HS-5 (cell line): Measurements from ENCODE around the gene ACD.

Experiments
- DNase-seq: peaks from one replicate; pipeline ENCODE4 v3.0.0-alpha.2; 2012; ENCODE audit warnings: low read depth

The ACD gene

DNA sequence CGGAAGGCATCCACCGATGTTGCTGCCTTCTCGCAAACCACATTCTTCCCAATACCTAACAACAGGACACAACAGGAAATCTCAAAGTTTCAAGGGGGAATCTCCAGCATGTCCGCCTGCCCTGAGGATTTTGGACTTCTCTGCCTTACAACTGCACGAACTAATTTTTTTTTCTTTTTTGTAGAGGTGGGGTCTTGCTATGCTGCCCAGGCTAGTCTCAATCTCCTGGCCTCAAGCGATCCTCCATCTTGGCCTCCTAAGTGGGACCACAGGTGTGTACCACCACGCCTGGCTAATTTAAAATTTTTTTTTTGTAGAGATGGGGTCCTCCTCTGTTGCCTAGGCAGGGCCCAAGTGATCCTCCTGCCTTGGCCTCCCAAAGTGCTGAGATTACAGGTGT, 15.9 kb upstream of the ACD start:
- DNase-seq, result no peak

DNA sequence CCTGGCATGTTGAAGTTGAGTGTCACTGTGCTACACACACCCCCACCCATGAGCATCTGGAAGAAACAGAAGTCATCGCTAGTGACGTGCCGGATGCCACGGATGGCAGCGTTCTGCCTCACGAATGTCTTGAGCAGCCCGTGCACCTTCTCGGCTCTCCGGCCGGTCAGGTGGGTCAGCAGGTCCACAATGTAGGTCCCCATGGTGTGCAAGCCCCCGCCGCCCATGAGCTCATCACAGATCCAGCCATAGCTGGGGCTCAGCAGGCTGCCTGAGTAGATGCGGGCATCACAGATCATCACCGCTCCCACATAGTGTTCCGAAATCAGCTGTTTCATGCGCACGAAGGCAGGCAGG, 15.5 kb upstream of the ACD start:
- DNase-seq, result no peak

DNA sequence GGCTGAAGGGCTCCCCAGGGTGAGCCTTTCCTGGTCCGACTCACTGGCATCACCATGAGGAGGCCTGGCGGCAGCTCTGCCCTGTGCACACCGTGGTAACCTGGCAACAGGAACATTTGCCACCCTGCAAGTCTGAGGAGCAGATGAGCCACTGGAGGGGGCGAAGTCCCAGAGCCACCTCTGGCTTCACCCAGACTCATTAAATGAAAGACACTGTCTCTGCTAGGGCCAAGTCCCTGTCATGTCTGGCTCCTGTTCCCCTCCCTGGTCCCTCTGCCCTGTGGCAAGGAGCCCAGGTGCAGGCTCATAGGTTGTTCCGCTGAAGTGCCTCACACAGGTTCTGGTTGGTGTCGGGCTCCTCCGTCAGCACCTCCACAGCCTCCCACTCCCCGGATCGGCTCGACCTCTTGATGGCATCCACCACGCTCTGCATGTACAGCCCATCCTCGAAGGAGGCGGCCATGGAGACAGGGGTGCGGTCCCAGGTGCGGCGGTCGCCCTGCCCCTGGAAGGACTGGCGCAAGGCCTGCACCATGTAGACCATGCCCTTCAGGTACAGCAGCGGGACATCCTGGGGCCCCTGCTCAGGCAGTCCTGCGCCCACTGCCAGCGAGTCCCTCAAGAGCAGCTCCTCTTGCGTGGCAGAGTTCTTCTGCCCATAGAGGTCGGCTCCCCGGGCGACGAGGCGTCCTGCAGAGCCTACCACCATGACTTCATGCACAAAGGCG, 15.0 kb upstream of the ACD start:
- no peak for DNase-seq

DNA sequence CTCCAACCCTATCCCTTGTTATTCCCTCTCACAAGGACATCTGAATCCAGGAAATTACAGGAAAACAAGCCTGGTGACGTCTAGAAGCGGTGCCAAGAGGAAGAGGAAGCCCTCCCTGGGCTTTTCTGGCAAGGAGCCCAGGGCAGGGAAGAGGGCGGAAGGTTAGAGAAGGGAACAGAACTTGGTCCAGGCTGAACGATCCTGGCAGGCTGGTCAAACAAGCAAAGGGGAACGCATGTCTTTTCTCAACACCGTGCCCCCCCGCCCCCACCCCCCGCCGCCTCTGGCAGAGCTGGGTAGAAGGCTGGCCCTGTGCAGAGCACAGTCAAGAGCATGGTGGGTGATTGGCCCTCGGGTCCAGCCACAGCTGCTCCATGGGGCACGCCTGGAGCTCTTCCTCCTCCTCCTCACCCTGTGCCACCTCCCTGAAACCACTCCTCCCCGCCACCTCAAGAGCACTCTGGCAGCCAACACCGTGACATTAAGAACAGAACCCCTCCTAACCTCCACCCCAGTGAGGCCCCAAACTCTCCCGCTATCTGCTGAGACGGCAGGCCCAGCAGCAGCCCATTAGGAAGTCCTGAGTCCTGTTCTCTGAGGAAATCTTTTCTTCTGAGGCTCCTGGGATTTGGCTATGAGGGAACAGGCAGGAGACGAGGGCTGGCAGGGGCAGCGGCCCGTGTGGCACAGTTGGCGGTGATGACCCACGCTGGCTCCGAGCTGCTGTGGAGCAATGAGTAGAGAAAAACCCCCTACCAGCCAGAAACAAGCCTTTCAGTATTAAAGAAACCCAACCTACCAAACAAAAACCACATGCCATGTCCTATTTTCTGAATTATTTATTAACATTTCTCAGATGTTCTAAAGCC, 13.9 kb upstream of the ACD start:
- no peak for DNase-seq

DNA sequence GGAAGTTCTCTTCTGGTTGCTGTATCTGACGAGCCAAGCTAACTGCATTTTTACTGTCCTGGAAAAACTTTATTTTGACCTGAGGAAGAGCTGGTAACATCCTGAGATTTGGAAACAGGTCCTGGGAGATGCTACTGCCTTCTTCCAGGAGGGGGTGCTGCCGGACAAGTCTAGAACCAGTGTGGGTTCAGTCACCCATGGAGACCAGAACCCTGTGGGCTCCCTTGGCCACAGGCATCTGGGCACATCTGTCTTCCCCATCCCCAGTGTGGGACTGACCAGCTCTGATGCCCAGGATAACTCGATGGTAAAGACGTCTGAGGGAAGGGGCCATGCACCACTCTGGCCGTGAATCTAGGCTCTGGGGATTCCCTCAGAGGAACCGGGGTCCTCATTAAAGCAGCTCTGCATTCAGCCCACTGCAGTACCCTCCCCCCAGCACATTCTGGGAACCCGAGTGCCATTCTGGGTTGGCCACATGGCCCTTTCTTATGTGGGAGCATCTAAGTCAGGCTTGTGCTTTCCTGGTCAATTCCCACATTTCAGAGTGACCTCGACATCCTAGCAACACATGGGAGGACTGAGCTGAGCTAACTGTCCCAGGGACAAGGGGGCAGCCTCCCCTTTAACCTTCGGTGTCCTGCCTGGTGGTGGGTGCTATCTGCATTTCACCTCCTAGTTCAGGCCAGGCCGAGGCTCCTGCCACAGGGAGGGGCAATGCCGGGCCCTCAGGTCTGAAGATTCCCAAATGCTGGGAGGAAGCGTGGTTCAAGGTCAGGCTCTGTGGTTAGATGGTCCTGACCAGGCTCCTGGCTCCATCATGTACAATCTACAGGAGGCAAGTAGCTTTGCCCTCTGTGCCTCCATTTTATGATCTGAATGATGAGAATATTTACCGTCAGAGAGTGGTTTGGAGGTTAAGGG, 12.9 kb upstream of the ACD start:
- peak; percentile 22 for DNase-seq

DNA sequence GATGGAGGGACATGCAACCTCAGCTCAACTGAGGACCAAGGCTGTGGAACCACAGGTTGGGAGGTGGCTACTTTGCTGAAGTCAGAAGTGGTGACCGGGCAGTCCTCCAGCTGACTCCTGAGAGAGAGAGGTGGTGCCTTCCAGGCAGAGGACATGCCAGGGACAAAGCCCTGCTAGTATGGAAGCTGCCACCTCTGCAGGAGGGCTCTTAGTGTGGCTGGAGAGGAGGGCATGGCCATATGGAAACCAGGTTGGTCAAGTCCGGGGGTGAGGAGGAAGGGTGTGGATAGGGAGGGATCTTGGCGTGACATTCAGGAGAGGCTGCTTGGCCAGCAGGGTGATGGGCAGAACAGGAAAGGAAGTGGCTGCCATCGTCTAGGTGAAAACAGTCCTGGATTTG, 12.2 kb upstream of the ACD start:
- no peak for DNase-seq

DNA sequence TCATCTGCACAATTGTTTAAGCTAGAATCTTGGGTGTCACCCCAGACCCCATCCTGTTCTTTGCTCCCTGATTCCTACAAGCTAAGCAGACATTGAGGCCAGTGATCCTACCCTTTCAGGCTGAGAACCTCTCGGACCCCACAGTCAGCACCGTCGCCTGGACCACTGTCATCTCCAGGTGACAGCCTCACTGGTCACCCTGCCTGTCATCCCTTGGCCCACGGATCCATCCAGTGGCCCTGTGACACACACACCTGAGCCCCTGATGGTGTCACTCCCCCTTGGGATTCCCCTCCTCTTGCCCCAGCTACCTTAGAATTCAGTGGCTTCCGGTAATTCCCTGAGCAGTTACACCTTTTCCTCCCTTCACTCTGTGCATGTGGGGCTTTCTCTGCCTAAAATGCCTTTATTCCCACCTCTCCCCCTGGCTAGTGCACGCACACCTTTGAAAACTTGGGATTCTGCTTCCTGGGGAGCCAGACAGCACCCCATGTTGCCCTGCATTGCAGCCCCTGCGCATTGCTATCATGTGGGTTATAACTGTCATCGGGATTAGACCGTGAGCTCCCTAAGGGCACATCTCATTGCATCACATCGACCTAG, 9.5 kb upstream of the ACD start:
- DNase-seq, result no peak

DNA sequence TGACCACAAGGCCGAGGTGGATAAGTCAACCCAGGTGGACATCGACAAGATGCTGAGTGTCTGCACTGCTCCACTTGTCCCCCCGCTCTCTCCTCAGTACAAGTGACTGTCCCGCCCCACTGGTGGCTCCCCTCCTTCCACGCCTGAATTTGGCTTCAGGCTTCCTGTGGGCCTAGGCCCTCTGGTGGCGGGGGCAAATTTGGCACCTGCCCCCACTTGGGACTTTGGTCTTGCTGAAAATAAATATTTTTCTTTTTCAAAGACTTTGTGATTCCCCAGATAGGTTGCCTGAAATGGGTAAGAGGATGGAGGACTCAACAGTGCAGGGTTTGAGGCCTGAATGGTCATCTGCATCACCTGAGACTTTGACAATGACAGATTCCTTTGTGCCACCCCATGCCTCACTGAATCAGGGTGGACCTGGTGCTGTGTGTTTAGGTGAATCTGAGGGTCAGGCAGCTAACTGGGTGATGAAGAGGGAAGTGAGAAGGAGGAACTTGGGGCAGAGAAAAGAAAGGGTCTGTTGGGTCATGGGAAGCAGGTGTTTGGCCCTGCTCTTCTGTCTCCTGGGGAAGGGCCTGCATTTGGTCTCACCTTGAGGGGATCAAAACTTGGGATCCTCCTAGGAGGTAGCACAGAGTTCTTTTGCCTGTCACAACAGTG, 8.6 kb upstream of the ACD start:
- no peak for DNase-seq

DNA sequence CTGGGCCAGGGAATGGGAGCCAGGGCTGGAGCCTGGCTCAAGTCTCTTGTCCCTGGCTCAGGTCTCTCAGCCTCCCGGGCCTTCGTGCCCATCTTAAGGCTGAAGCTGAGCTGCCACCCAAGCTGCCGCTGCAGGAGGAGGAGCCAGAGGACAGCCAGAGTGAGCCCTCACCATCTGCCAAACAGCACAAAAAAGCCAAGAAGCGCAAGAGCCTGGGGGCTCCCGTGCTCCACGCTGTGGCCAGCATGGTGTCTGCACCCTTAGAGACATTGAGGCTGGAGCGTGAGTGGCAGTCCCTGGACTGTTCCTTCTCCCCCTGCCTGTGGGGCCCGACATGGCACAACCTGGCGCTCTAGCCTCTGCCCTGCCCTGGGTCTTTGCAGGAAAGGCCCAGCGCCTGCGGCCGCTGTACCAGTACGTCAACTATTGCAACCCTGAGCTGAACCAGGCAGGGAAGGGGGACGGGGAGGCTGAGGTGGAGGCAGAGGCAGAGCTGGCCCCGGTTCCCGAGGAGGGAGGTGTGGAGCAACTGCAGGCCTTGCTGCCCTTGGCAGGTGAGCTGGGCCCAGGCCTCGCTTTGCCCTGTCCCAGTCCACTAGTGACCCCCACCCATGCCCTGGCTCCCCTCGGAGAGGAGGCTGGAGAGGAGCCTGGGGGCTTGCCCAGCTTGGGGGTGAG, 7.9 kb upstream of the ACD start:
- peak; percentile 45 for DNase-seq

DNA sequence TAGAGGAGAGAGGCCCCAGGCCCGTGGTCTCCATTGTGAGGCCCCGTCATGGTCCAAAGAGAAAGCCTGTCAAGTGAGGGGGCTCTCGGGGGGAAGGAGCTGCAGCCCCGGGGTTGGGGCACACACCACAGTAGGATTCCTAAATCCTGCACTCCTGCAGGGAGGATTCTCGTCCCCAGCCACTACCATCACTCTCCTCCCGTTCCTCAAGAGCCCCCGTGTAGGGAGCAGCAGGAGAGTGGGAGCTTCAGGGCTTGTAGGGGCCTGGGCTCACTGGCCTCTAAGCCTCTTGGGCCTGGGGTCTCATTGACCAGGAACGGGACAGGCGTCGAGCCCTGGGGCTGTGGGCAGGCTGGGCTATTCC, 7.4 kb upstream of the ACD start:
- no peak for DNase-seq

DNA sequence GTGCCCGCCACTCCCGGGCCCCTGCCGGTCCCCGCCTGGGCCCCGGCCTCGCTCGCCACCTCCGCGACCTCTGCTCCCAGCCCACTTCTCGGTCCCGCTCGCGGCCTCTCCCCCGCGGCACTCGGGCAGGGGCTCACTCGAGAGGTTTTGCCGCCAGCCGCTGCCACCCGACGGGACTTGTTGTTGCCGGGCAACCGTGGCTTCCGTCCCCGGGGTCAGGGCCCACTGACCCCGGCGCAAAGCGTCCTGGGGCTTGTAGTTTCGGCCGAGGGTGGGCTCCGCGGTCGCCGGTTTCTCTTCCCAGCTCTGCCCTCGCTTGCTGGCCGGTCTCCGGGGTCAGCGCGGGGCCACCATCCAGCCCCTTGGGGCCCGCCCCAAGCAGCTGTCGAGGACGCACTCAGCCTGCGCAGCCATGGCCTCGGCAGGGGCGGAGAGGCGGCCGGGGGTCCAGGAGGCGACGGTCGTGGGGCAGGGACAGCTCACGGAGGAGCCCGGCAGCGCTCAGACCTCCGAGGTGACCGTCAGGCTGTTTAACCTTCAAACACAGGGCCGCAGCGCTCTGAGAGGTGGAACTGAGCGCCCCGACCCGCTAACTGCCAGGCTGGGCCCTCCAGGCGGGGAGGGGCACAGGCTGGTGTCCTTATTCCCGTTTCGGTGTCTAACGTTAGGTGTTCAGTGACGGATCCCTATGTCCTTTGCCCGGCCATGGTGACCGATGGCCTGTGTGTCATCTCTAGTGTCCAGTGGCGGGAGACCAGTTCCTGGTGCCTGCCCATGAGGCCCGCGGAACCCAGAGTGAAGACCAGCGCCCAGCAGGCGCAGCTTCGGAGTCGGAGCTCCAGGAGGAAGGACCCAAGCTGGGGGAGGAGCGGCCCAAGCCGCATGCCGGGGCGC, 6.7 kb upstream of the ACD start, which contains the start of the genes C16orf86 and ENKD1:
TSS of gene C16orf86 (plus strand) at position 256 of the 894 bp plus-strand sequence. CDS start at position 413, 157 bp downstream.
TSS of gene ENKD1 (minus strand) at position 192 of the 894 bp plus-strand sequence. CDS start 308 bp downstream, outside the sequence.
- peak; percentile 22 for DNase-seq

DNA sequence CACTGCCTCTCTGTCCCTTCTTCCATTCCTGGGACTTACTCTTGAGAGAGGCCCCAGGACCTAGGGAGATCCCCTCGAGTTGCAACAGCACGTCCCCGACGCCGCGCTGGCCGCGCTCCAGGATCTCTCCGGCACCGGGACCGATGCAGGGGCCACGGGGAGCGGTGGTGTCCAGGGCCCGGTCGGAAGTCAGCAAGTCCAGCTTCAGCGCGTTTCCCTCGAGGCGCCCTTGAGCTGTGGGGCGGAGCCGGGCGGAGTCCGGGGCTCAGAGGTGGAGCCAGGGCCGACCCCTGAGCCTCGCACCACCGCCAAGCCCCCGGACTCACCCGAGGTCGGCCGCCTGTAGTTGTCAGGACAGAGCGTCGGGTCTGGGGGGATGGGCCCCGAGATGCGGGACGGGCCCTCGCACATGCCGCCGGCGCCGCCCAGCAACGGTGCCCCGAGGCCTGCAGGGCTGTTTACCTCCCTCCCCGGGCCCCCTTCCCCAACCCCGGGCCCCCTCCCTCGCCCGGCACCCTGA, 6.0 kb upstream of the ACD start:
- no peak for DNase-seq

DNA sequence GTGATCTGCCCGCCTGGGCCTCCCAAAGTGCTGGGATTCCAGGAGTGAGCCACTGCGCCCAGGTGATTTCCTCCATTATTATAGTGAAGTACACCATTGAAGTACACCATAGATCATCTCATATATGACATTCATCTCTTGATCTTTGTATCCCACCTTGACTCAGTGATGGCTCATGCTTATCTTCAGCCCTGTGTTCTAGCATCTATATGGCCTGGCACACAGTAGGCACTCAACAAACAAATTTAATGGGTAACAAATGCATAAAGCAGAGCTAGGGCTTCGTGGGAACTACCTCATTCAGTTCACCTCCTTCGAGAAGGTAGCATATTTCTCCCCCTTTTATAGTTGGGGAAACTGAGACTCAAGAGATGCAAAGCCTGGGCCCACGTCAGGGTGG, 5.5 kb upstream of the ACD start:
- no peak for DNase-seq

DNA sequence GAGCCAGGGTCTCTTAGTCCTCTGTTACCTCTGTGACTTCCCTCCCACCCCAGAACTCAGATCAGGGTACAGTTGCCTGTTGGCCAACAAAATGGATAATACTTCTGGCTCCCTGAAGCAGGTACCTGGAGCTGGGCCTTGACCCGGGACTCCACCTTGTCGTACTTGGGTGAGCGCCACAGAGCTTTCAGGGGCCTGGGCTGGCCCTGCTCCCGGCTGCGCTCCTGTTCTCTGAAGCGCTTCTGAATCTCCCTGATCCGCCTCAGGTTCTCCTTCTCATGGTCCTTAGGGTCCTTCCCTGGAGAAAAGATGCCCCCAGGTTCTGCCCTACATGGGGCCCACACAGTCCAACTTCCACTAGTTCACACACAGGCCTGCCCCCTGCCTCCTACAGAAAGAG, 4.8 kb upstream of the ACD start:
- DNase-seq, result no peak

DNA sequence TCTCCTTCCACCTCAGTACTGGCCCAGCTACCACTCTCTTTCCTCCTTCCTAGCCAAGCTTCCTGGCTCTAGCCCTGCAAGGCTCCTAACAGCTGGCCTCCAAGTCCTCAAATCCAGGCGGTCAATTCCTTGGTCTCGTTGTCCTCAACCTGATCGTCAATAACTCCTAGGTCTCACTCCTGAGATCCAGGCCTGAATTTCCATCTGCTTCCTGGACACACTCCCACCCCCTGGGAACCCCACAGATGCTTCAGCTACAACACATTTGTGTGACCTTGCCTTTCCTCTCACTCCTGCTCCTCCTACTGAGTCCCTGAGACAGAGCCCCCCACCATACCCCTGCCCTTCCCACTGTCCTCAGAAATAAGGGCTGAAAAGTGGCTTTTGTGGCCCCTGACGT, 4.2 kb upstream of the ACD start:
- no peak for DNase-seq

DNA sequence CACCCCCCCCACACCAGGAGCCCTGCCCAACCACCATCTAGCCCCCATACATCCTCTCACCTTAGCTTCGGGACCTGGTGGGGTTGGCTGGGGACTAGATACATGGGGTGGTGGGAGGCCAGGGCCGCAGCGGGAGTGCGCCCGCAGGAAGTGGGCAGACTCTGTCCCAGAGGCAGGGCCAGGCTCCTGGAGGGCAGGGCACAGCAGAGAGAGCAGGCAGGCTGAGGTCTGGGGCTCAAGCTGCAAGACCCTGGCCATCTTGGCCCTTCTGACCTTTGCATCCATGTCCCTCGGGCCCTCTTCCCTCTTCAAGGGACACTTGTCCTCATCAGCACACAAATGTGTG, 3.8 kb upstream of the ACD start:
- no peak for DNase-seq

DNA sequence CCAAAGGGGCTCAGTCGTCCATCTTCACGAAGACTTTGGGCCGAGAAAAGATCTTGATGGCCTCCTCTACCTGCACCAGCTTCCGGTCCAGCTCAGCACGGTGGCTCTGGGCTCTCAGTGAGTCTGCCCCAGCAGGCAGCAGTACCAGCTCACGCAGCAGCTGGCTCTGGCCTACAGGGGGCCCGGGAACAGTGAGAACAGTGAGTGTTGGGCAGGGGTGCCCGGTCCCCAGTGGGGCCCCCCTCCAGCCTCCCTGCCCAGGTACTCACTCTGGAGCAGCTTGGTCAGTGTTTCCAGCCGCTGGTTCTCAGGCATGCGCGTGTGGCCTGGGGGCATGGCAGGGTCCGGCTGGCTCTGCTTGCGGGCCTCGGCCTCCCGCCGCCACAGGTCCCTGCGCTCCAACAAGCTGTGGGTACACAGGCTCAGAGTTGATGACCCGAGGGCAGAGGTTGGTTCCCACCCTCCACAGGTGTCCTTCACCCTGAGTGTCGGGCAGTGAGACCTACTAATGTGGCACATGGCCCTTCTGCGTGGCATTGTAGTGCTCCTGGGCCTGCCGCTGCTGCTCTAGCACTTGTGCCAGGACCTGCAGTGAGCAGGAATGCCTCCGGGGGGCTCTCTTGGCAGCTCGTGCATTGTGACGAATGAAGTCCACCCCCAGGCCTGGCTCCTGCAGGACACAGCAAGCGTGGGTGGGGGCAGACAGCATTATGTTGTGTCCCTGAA, 3.3 kb upstream of the ACD start:
- no peak for DNase-seq

DNA sequence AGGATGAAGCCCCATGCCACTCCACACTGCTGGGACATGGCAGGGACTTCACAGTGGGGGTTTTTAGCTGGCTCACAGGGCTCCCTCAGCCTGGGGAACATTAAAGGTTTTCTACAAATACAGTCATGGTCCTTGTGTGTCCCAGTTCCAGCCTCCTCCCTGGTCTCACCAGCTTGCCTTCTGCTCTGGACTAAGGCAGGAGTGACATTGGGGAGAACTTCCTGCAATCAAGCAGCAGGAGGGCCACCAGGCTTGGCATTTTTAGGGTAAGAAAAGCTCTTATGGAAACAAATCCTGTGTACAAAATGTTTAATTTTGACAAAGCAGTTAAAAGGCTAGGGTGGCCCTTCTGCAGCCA, 2.6 kb upstream of the ACD start:
- DNase-seq, result no peak
